GM12891 (cell line): ENCODE data around the gene NKAIN2.

Source experiments
- POLR2A ChIP-seq: IDR thresholded peaks from 2 replicates; pipeline ENCODE4 v1.6.1; 2011; ENCODE audit warnings: low read depth, low read length, control low read depth
- POLR2AphosphoS5 ChIP-seq: IDR thresholded peaks from 2 replicates; pipeline ENCODE4 v1.6.1; 2011; ENCODE audit warnings: low read depth, low read length, control low read depth
- SPI1 ChIP-seq: IDR thresholded peaks from 2 replicates; pipeline ENCODE4 v1.6.1; 2011; ENCODE audit warnings: low read depth, low read length, control low read depth
- TAF1 ChIP-seq: IDR thresholded peaks from 2 replicates; pipeline ENCODE4 v1.6.1; 2011; ENCODE audit warnings: low read depth, low read length, control low read depth

GRCh38 chr6:124703541-124703940 lies 899.9 kb downstream of the NKAIN2 start:
- TF ChIP-seq TAF1 (no peak), POLR2A (no peak), POLR2AphosphoS5 (no peak), SPI1 (no peak)
